ENCODE results near the gene RNPEPL1. TPM values are rescaled to one million over a fixed set of nuclear protein-coding genes. Genes with fewer than 3 reads are reported as not detected.

Gene RNPEPL1
- total RNA-seq, 1 donor from 2014 or later = 22.7 TPM

DNA sequence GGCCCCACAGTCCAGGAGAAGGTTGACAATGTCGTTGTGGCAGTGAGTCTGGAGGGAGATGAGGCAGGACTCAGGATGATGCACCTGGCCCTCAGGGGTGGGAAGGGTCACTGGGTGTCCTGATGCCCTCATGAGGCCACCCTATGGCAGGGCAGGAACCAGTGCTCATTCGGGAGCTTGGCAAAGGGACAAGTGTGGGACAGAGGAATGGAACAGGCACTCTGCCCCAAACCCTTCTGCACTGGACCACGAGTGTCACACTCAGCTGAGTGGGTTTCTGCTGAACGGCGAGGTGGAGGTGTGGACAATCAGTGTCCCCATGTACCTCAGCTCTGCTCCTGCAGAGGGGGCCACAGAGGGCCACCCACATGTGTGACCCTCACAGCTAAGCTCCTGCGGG is 42.5 kb upstream of the RNPEPL1 start:
- DNase-seq (ENCODE audit: low read depth) (no peak), FAIRE-seq (no peak)
- no peaks in the 10 kb centered on the region for H3K4me1 ChIP-seq (ENCODE audit: insufficient read depth, low read length)
- no peak overlapping the region for H3K27ac Mint-ChIP-seq (ENCODE audit: unreplicated experiment)
- H3K9me3 ChIP-seq (ENCODE audit: insufficient read depth, low read depth, low read length) = peaks cover 30% of the 10 kb centered on the region
- H2AFZ ChIP-seq (ENCODE audit: low read depth, low read length) = no peak overlapping the region
- H3K27ac ChIP-seq (ENCODE audit: low read depth, low read length) = no peak overlapping the region
- H3K27me3 ChIP-seq (ENCODE audit: insufficient read depth, low read length) = peaks cover under 1% of the 10 kb centered on the region
- H3K4me2 ChIP-seq (ENCODE audit: low read length) = no peak overlapping the region
- H3K36me3 ChIP-seq (ENCODE audit: insufficient read depth, low read length) = no peaks in the 10 kb centered on the region
- TF ChIP-seq EZH2 (IDR thresholded peaks at IDR 0.05; ENCODE audit: insufficient read depth, low read length) = no peak
- TF ChIP-seq, protein P1, sequence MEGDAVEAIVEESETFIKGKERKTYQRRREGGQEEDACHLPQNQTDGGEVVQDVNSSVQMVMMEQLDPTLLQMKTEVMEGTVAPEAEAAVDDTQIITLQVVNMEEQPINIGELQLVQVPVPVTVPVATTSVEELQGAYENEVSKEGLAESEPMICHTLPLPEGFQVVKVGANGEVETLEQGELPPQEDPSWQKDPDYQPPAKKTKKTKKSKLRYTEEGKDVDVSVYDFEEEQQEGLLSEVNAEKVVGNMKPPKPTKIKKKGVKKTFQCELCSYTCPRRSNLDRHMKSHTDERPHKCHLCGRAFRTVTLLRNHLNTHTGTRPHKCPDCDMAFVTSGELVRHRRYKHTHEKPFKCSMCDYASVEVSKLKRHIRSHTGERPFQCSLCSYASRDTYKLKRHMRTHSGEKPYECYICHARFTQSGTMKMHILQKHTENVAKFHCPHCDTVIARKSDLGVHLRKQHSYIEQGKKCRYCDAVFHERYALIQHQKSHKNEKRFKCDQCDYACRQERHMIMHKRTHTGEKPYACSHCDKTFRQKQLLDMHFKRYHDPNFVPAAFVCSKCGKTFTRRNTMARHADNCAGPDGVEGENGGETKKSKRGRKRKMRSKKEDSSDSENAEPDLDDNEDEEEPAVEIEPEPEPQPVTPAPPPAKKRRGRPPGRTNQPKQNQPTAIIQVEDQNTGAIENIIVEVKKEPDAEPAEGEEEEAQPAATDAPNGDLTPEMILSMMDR (IDR thresholded peaks at IDR 0.05; ENCODE audit: insufficient read depth, low read depth, low read length) = no peak
- H3K27me3 Mint-ChIP-seq (ENCODE audit: low read depth, unreplicated experiment) = peaks cover 2% of the 10 kb centered on the region
- no peak overlapping the region for H3K4me3 Mint-ChIP-seq (ENCODE audit: unreplicated experiment)
- H4K20me1 ChIP-seq (ENCODE audit: insufficient read depth, low read length) = peaks cover under 1% of the 10 kb centered on the region
- no peaks in the 10 kb centered on the region for H3K79me2 ChIP-seq (ENCODE audit: insufficient read depth, low read length)
- no peak overlapping the region for H3K9ac ChIP-seq (ENCODE audit: low read length)
- H3K9me3 Mint-ChIP-seq (ENCODE audit: unreplicated experiment) = peaks cover 52% of the 10 kb centered on the region
- H3K36me3 Mint-ChIP-seq (ENCODE audit: low read depth, unreplicated experiment) = peaks cover 57% of the 10 kb centered on the region
- no peak overlapping the region for H3K4me3 ChIP-seq (ENCODE audit: insufficient read depth, low read depth, low read length)
- no peaks in the 10 kb centered on the region for H3K4me1 Mint-ChIP-seq (ENCODE audit: low read depth, unreplicated experiment)

DNA sequence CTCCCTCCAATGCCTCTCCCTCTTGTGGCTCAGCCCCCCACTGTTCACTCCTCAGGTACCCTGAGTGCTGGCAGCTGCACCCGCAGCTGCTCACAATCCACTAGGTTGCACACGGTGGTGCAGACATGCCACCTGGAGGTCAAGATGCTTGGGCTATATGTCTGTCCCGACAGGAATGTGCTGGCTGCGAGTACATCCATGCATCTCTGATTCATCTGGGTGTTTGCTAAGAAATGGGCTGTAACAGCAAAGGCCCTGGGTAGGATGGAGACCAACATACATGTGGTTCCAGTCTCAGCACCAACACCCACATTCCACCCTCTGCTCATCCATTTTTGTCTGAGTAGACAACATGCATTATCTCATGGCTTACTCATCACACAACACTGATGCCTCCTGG is 41.8 kb upstream of the RNPEPL1 start:
- H3K4me2 ChIP-seq (ENCODE audit: low read length) = no peak overlapping the region
- H3K4me1 Mint-ChIP-seq (ENCODE audit: low read depth, unreplicated experiment) = no peaks in the 10 kb centered on the region
- H3K9ac ChIP-seq (ENCODE audit: low read length) = no peak overlapping the region
- peaks cover 1% of the 10 kb centered on the region for H3K27me3 Mint-ChIP-seq (ENCODE audit: low read depth, unreplicated experiment)
- H3K4me3 Mint-ChIP-seq (ENCODE audit: unreplicated experiment) = no peak overlapping the region
- H3K27me3 ChIP-seq (ENCODE audit: insufficient read depth, low read length) = no peaks in the 10 kb centered on the region
- H3K27ac Mint-ChIP-seq (ENCODE audit: unreplicated experiment) = no peak overlapping the region
- no peak overlapping the region for H3K27ac ChIP-seq (ENCODE audit: low read depth, low read length)
- no peaks in the 10 kb centered on the region for H3K79me2 ChIP-seq (ENCODE audit: insufficient read depth, low read length)
- no peaks in the 10 kb centered on the region for H3K4me1 ChIP-seq (ENCODE audit: insufficient read depth, low read length)
- peaks cover 60% of the 10 kb centered on the region for H3K36me3 Mint-ChIP-seq (ENCODE audit: low read depth, unreplicated experiment)
- TF ChIP-seq EZH2 (IDR thresholded peaks at IDR 0.05; ENCODE audit: insufficient read depth, low read length) = no peak
- TF ChIP-seq, protein P1 (IDR thresholded peaks at IDR 0.05; ENCODE audit: insufficient read depth, low read depth, low read length) = no peak
- FAIRE-seq (no peak), DNase-seq (ENCODE audit: low read depth) (no peak)
- peaks cover 56% of the 10 kb centered on the region for H3K9me3 Mint-ChIP-seq (ENCODE audit: unreplicated experiment)
- no peaks in the 10 kb centered on the region for H3K36me3 ChIP-seq (ENCODE audit: insufficient read depth, low read length)
- H4K20me1 ChIP-seq (ENCODE audit: insufficient read depth, low read length) = no peaks in the 10 kb centered on the region
- H3K9me3 ChIP-seq (ENCODE audit: insufficient read depth, low read depth, low read length) = peaks cover 30% of the 10 kb centered on the region
- no peak overlapping the region for H2AFZ ChIP-seq (ENCODE audit: low read depth, low read length)
- no peak overlapping the region for H3K4me3 ChIP-seq (ENCODE audit: insufficient read depth, low read depth, low read length)

DNA sequence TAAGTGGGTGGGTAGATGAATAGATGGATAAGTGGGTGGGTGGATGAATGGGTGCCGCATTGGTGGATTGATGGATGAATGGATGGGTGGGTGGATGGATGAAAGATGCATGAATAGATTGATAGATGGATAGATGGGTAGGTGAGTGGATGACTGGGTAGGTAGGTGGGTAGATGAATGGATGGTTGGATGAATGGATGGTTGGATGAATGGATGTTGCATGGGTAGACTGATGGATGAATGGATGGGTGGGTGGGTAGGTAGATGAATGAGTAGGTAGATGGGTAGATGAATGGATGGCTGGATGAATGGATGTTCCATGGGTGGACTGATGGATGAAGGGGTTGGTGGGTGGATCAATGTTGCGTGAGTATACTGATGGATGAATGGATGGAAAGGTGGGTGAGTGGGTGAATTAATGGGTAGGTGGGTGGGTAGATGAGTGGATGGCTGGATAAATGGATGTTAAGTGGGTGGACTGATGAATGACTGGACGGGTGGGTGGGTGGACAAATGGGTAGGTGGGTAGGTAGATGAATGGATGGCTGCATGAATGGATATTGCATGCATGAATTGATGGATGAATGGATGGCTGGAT is 41.0 kb upstream of the RNPEPL1 start:
- no peak for TF ChIP-seq EZH2 (IDR thresholded peaks at IDR 0.05; ENCODE audit: insufficient read depth, low read length)
- TF ChIP-seq, protein P1 (IDR thresholded peaks at IDR 0.05; ENCODE audit: insufficient read depth, low read depth, low read length) = no peak
- Mint-ChIP-seq H3K36me3 (ENCODE audit: low read depth, unreplicated experiment) (peaks cover 60% of the 10 kb centered on the region), H3K9me3 (ENCODE audit: unreplicated experiment) (peaks cover 57% of the 10 kb centered on the region), H3K4me3 (ENCODE audit: unreplicated experiment) (no peak overlapping the region), H3K4me1 (ENCODE audit: low read depth, unreplicated experiment) (no peaks in the 10 kb centered on the region), H3K27ac (ENCODE audit: unreplicated experiment) (no peak overlapping the region), H3K27me3 (ENCODE audit: low read depth, unreplicated experiment) (peaks cover 1% of the 10 kb centered on the region)
- no peak overlapping the region for H3K9ac ChIP-seq (ENCODE audit: low read length)
- H3K4me3 ChIP-seq (ENCODE audit: insufficient read depth, low read depth, low read length) = no peak overlapping the region
- H3K4me2 ChIP-seq (ENCODE audit: low read length) = no peak overlapping the region
- H2AFZ ChIP-seq (ENCODE audit: low read depth, low read length) = no peak overlapping the region
- no peak overlapping the region for H3K27ac ChIP-seq (ENCODE audit: low read depth, low read length)
- H3K79me2 ChIP-seq (ENCODE audit: insufficient read depth, low read length) = no peaks in the 10 kb centered on the region
- FAIRE-seq (no peak), DNase-seq (ENCODE audit: low read depth) (no peak)
- H4K20me1 ChIP-seq (ENCODE audit: insufficient read depth, low read length) = no peaks in the 10 kb centered on the region
- H3K4me1 ChIP-seq (ENCODE audit: insufficient read depth, low read length) = no peaks in the 10 kb centered on the region
- H3K27me3 ChIP-seq (ENCODE audit: insufficient read depth, low read length) = no peaks in the 10 kb centered on the region
- peaks cover 30% of the 10 kb centered on the region for H3K9me3 ChIP-seq (ENCODE audit: insufficient read depth, low read depth, low read length)
- H3K36me3 ChIP-seq (ENCODE audit: insufficient read depth, low read length) = no peaks in the 10 kb centered on the region
